Adrenal gland (tissue), 5 donors: ENCODE measurements around the gene THAP9.

Experiments used
- POLR2A ChIP-seq, 2 donors: fragments of 450-650 bp; IDR thresholded peaks; one replicate each; pipeline ENCODE4 v1.6.1; 2017; ENCODE audit warnings: antibody characterized with exemption in 2 of 2, mild to moderate bottlenecking in 2 of 2, moderate library complexity in 1 of 2
- TF ChIP-seq, protein P1 (sequence below), 6 experiments: fragments of 450-650 bp in 4 of 6; fragments of 200-600 bp in 2 of 6; sonication (generic) in 1 of 6; IDR thresholded peaks; 1 replicate in 5 of 6; 2 replicates in 1 of 6; pipeline versions ENCODE4 v1.5.1 to v1.8.0; 2016 to 2021; ENCODE audit warnings: antibody characterized with exemption in 6 of 6, mild to moderate bottlenecking in 2 of 6, moderate library complexity in 1 of 6
- donor health status: DM: no; HTN: no; CAD: no.

DNA sequence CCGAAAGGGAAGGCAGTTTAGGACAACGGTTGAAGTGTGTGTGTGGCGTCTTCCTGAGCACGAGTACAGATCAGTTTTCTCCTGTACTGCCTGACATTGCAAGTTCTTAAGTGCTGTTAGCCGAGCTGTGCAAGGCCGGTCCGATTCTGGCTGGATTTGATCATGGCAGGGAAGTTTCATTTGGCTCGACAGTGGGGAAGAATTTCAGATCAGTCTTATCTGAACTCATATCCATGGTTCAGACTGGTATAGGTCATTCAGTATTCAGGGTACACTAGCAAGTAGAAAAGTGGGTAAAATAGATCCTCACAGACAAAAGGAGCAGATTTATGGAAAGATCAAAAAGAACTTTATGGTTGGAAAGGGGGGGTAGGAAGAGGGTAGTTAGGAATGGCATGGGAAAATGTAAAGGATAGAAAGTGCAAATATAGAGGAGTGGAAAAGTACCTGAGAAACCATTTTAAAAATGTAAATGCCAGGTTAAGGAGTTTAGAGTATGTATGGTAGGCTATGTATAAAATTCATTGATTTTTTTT lies 716 bp downstream of the THAP9 start:
- TF ChIP-seq, protein P1, sequence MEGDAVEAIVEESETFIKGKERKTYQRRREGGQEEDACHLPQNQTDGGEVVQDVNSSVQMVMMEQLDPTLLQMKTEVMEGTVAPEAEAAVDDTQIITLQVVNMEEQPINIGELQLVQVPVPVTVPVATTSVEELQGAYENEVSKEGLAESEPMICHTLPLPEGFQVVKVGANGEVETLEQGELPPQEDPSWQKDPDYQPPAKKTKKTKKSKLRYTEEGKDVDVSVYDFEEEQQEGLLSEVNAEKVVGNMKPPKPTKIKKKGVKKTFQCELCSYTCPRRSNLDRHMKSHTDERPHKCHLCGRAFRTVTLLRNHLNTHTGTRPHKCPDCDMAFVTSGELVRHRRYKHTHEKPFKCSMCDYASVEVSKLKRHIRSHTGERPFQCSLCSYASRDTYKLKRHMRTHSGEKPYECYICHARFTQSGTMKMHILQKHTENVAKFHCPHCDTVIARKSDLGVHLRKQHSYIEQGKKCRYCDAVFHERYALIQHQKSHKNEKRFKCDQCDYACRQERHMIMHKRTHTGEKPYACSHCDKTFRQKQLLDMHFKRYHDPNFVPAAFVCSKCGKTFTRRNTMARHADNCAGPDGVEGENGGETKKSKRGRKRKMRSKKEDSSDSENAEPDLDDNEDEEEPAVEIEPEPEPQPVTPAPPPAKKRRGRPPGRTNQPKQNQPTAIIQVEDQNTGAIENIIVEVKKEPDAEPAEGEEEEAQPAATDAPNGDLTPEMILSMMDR (IDR thresholded peaks at IDR 0.05): no peak
- TF ChIP-seq POLR2A (IDR thresholded peaks at IDR 0.05): no peak
